Measurements from ENCODE around the gene PLK3. TPM values are rescaled to one million over a fixed set of nuclear protein-coding genes. Genes with fewer than 3 reads are reported as not detected.
"Not testable (repeated sequence)": the region's sequence is repeated elsewhere in the genome, so short reads cannot be mapped to it uniquely, and the experiment has no call there.

PLK3 gene
- total RNA-seq, 1 donor from 2014 or later, result 6.8 TPM

DNA sequence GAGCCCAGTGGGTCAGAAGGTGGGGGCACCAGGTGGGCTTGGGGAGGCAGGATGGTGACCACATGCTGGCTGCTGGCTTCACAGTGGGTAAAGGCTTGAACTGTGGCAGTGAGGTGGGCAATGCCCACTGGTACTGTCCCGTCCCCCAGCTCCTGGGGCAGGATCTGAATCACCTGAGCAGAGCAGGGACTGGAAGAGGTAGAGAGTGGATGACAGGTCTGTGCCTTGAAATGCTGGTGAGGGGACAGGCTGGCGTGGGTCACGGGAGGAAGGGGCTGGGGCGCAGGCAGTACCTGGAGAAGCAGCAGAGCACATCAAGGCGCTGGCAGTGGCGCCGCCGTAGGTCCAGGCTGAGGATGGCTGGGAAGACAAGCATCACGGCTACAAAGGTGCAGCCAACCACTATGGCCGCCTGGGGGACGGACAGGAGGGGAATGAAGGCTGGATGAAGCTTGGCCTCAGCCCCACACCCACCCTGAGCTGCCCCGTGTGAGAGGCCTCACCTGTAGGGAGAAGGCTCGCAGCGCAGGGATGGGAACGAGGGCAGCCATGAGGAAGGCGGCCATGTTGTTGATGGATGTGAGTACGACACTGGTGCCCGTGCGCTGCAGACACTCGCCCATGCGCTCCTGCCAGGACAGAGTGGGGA lies 27.9 kb downstream of the PLK3 start:
- Histone ChIP-seq H3K27me3 (ENCODE audit: control insufficient read depth in 3 of 3, insufficient read depth in 3 of 3, low read length in 3 of 3) (peaks cover 0 to 9% (median 2%) of the 10 kb centered on the region in 3 donors), H3K9ac (ENCODE audit: low read depth in 1 of 3, low read length in 3 of 3) (no peak overlapping the region), H3K4me3 (ENCODE audit: low read length in 3 of 3) (no peak overlapping the region), H3K27ac (ENCODE audit: low read depth, low read length) (no peak overlapping the region), H3K4me1 (ENCODE audit: control insufficient read depth in 3 of 3, insufficient read depth in 3 of 3, low read length in 3 of 3) (peaks cover 0 to 4% (median 3%) of the 10 kb centered on the region in 3 donors), H3K9me3 (ENCODE audit: control insufficient read depth in 3 of 3, low read length in 3 of 3) (no peaks in the 10 kb centered on the region), H3K36me3 (ENCODE audit: control insufficient read depth in 3 of 3, insufficient read depth in 3 of 3, low read length in 3 of 3) (peaks cover 0 to 1% (median 0%) of the 10 kb centered on the region in 3 donors)

DNA sequence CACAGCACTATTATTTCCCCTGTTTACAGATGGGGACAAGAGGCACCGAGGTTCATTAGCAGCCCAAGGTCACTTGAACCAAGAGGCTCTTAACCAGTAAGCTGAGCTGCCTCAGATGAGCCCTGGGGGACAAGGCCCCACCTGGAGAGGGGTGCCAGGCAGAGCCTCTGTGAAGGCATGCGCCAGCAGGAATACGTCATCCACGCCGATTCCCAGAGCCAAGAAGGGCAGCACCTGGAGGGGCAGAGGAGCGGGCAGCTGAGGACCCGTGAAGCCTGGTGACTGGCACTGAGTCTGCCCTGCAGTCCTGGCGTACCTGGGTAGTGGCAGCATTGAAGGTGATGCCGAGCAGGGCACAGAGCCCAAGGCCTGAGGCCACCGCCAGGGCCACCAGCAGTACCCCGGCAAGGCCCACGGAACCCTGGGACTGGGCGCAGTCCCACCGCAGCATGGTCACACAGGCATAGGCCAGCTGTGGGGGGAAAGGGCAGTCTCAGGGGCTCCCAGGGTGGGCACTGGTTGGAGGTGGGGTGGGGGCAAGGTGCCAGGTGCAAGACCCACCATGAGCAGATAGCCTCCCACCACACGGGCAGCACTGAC lies 28.8 kb downstream of the PLK3 start:
- H3K9me3 ChIP-seq (ENCODE audit: control insufficient read depth in 3 of 3, low read length in 3 of 3), result no peaks in the 10 kb centered on the region
- no peak overlapping the region for H3K9ac ChIP-seq (ENCODE audit: low read depth in 1 of 3, low read length in 3 of 3)
- H3K4me1 ChIP-seq (ENCODE audit: control insufficient read depth in 3 of 3, insufficient read depth in 3 of 3, low read length in 3 of 3), result peaks cover 0 to 4% (median 3%) of the 10 kb centered on the region in 3 donors
- peaks cover 0 to 1% (median 0%) of the 10 kb centered on the region in 3 donors for H3K36me3 ChIP-seq (ENCODE audit: control insufficient read depth in 3 of 3, insufficient read depth in 3 of 3, low read length in 3 of 3)
- H3K27me3 ChIP-seq (ENCODE audit: control insufficient read depth in 3 of 3, insufficient read depth in 3 of 3, low read length in 3 of 3), result peaks cover 0 to 9% (median 2%) of the 10 kb centered on the region in 3 donors
- H3K27ac ChIP-seq (ENCODE audit: low read depth, low read length), result no peak overlapping the region
- H3K4me3 ChIP-seq (ENCODE audit: low read length in 3 of 3), result no peak overlapping the region

DNA sequence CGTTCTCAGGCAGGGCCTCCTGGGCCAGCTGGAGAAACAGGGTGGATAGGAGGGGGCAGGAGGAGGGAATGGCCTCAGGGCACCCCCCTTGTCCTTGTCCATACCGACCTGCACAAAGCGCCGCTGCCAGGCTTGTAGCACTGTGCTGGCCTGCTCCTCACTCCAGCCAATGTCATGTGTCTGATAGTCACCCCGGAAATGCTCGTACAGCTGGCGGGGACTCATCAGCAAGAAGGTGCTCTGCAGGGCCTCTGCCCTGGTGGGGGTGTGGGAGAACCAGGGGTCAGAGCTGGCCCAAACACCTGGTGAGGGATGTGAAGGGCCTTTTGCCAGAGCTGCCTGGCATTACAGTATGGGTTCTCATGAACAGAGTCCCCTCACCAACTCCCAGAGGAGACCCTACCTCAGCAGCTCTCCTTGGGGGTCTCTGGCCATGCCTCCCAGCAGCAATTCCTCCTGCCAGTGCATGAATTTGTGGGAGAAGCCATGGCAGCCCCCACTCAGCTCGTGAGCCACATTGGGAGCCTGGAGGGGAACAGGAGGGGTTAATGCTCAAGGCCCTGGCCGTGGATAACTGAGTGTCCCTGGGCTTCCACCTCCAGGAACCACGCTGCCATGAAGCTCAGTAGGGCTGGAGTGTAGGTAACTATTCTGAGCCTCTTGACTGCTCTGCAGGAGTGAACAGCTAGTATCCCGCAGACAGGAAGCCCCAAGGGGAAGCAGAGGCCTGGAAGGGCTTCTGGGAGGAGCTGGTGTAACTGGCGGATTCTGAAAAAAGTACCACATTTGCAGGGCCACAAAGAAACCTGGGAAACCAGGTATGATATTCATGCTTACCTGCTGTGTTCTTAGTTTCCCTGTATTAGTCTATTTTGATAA lies 29.6 kb downstream of the PLK3 start:
- H3K9me3 ChIP-seq (ENCODE audit: control insufficient read depth in 3 of 3, low read length in 3 of 3), result no peaks in the 10 kb centered on the region
- H3K27ac ChIP-seq (ENCODE audit: low read depth, low read length), result no peak overlapping the region
- H3K4me3 ChIP-seq (ENCODE audit: low read length in 3 of 3), result no peak overlapping the region
- no peak overlapping the region for H3K9ac ChIP-seq (ENCODE audit: low read depth in 1 of 3, low read length in 3 of 3)
- H3K4me1 ChIP-seq (ENCODE audit: control insufficient read depth in 3 of 3, insufficient read depth in 3 of 3, low read length in 3 of 3), result peaks cover 0 to 4% (median 3%) of the 10 kb centered on the region in 3 donors
- peaks cover 0 to 1% (median 0%) of the 10 kb centered on the region in 3 donors for H3K36me3 ChIP-seq (ENCODE audit: control insufficient read depth in 3 of 3, insufficient read depth in 3 of 3, low read length in 3 of 3)
- peaks cover 0 to 9% (median 2%) of the 10 kb centered on the region in 3 donors for H3K27me3 ChIP-seq (ENCODE audit: control insufficient read depth in 3 of 3, insufficient read depth in 3 of 3, low read length in 3 of 3)

DNA sequence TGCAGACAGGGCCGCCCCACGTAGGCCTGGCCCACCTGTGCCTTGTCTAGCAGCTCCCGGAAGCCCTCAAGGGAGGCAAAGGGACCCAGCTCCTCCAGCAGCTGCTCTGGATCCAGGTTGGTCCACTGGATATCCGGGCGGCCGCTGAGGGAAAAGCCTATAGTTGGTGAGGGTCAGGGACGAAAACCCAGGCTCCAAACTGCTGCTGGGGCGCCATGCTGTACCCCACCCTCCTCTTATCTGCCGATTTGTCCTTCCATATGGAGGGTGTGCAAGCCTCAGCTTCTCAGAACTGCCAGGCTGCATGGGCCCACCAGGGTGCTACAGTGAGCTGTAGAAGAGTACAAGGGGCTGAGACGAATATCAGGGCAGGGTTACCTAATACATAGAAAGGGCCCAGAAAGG lies 30.7 kb downstream of the PLK3 start:
- peaks cover 0 to 1% (median 0%) of the 10 kb centered on the region in 3 donors for H3K36me3 ChIP-seq (ENCODE audit: control insufficient read depth in 3 of 3, insufficient read depth in 3 of 3, low read length in 3 of 3)
- no peak overlapping the region for H3K27ac ChIP-seq (ENCODE audit: low read depth, low read length)
- no peak overlapping the region for H3K4me3 ChIP-seq (ENCODE audit: low read length in 3 of 3)
- no peak overlapping the region for H3K9ac ChIP-seq (ENCODE audit: low read depth in 1 of 3, low read length in 3 of 3)
- H3K27me3 ChIP-seq (ENCODE audit: control insufficient read depth in 3 of 3, insufficient read depth in 3 of 3, low read length in 3 of 3), result peaks cover 0 to 9% (median 2%) of the 10 kb centered on the region in 3 donors
- H3K4me1 ChIP-seq (ENCODE audit: control insufficient read depth in 3 of 3, insufficient read depth in 3 of 3, low read length in 3 of 3), result peaks cover 4 to 7% (median 4%) of the 10 kb centered on the region in 3 donors
- no peaks in the 10 kb centered on the region for H3K9me3 ChIP-seq (ENCODE audit: control insufficient read depth in 3 of 3, low read length in 3 of 3)

DNA sequence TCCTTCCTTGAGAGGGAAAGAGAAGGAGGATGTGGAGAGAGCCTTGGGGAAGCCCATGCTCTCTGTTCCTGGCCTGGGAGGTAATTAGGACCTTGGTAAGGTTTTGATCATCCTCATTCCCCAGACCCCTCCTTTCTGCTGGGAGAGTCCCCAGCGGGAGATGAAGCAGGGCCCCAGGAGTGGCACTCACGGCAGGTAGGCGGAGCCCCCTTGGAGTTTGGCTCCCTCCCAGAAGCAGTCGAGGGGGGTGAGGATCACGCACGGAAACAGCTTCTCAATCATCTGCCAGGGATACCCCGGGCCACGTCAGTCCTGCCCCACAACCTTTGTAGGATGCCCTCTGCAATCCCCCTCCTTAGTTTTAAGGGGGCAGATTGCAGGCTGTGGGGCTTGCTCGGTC lies 31.3 kb downstream of the PLK3 start:
- Histone ChIP-seq H3K36me3 (ENCODE audit: control insufficient read depth in 3 of 3, insufficient read depth in 3 of 3, low read length in 3 of 3) (peaks cover 0 to 1% (median 0%) of the 10 kb centered on the region in 3 donors), H3K27me3 (ENCODE audit: control insufficient read depth in 3 of 3, insufficient read depth in 3 of 3, low read length in 3 of 3) (peaks cover 0 to 9% (median 2%) of the 10 kb centered on the region in 3 donors), H3K9me3 (ENCODE audit: control insufficient read depth in 3 of 3, low read length in 3 of 3) (no peaks in the 10 kb centered on the region), H3K27ac (ENCODE audit: low read depth, low read length) (no peak overlapping the region), H3K4me3 (ENCODE audit: low read length in 3 of 3) (no peak overlapping the region), H3K9ac (ENCODE audit: low read depth in 1 of 3, low read length in 3 of 3) (no peak overlapping the region), H3K4me1 (ENCODE audit: control insufficient read depth in 3 of 3, insufficient read depth in 3 of 3, low read length in 3 of 3) (peaks cover 2 to 6% (median 4%) of the 10 kb centered on the region in 3 donors)

DNA sequence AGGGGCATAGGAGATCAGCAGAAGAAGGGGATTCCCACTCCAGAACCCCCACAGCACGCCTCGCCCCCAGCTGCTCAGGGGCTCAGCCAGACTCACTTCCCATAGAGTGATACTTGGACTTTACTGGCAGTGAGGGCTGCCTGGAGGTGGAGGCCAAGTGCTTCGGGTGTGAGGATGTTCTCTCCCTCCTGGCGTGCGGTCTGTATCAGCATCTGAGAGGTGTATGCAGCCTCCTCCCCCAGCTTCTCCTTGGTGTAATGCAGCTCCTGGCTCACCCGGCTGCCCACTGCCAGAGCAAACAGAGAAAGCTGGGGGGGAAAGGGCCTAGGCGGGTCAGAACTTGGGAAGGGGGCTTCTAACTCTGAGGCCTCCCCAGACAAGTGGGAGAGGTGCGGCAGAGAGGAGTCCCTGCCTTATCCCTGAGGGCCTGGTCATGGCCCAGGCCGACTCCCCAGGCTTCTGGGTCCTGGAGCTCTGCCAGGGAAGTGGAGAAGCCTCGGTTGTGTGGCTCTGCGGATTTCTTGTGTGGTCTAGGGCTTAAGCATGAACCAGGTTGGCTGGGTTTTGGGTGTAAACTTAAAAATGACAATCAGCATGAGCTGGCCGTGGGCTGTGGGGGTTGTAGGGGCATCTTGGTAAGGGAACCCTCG lies 32.0 kb downstream of the PLK3 start:
- Histone ChIP-seq H3K36me3 (ENCODE audit: control insufficient read depth in 3 of 3, insufficient read depth in 3 of 3, low read length in 3 of 3) (peaks cover 0 to 1% (median 0%) of the 10 kb centered on the region in 3 donors), H3K27me3 (ENCODE audit: control insufficient read depth in 3 of 3, insufficient read depth in 3 of 3, low read length in 3 of 3) (peaks cover 0 to 9% (median 2%) of the 10 kb centered on the region in 3 donors), H3K4me1 (ENCODE audit: control insufficient read depth in 3 of 3, insufficient read depth in 3 of 3, low read length in 3 of 3) (peaks cover 2 to 6% (median 4%) of the 10 kb centered on the region in 3 donors), H3K9ac (ENCODE audit: low read depth in 1 of 3, low read length in 3 of 3) (no peak overlapping the region), H3K4me3 (ENCODE audit: low read length in 3 of 3) (no peak overlapping the region), H3K9me3 (ENCODE audit: control insufficient read depth in 3 of 3, low read length in 3 of 3) (no peaks in the 10 kb centered on the region), H3K27ac (ENCODE audit: low read depth, low read length) (no peak overlapping the region)

DNA sequence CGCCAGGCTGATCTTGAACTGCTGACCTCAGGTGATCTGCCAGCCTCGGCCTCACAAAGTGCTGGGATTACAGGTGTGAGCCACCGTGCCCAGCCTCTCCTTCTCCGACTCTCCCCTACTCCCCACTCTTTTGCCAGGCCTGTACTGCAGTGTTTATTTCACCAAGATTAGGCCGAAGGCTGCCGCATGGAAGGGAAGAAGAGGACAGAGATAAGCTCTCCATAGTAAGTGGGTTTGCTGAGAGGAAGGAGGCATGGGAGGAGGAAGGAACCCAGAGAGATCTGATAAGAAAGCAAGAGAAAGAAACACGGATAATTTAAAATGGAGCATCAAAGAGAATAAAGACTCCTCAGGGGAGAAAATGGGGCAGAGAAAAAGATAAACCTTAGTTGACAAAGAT lies 34.2 kb downstream of the PLK3 start:
- Histone ChIP-seq H3K36me3 (ENCODE audit: control insufficient read depth in 3 of 3, insufficient read depth in 3 of 3, low read length in 3 of 3) (no peaks in the 10 kb centered on the region), H3K27me3 (ENCODE audit: control insufficient read depth in 3 of 3, insufficient read depth in 3 of 3, low read length in 3 of 3) (peaks cover 0 to 9% (median 2%) of the 10 kb centered on the region in 3 donors), H3K9me3 (ENCODE audit: control insufficient read depth in 3 of 3, low read length in 3 of 3) (no peaks in the 10 kb centered on the region), H3K9ac (ENCODE audit: low read depth in 1 of 3, low read length in 3 of 3) (no peak overlapping the region), H3K4me3 (ENCODE audit: low read length in 3 of 3) (no peak overlapping the region), H3K27ac (ENCODE audit: low read depth, low read length) (no peak overlapping the region), H3K4me1 (ENCODE audit: control insufficient read depth in 3 of 3, insufficient read depth in 3 of 3, low read length in 3 of 3) (peaks cover 2 to 6% (median 4%) of the 10 kb centered on the region in 3 donors)

DNA sequence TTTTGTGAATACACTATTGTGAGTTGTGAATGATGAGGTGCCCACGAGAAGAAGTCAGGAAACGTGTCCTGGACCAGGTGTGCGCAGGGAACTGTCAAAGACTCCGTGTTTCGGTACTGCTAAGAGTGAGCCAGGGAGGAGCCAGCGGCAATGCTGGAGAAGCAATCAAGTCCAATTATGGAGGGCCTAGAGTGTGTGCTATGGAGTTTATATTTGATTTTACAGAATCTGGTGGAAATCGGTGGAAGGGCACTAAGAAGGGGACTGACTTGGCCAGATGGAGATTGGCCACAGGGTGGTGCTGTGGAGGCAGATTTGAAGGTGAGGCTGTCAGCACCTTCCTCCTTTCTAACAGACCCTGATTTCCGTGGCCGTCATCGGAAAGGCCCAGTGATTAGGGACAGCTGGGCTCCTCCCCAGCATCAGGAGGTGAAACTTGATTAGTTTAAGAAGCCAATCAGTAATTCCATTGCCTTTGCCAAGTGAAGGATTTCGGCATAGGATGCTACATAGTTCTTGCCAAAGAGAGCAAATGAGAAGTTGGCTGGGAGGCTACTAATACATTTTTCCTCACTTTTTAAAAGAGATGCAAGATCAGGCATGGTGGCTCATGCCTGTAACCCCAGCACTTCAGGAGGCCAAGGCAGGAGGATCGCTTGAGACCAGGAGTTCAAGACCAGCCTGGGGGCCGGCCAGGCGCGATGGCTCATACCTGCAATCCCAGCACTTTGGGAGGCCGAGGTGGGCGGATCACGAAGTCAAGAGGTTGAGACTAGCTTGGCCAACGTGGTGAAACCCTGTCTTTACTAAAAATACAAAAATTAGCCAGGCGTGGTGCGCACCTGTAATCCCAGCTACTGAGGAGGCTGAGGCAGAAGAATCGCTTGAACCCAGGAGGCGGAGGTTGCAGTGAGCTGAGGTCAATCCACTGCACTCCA lies 35.8 kb downstream of the PLK3 start:
- Histone ChIP-seq H3K36me3 (ENCODE audit: control insufficient read depth in 3 of 3, insufficient read depth in 3 of 3, low read length in 3 of 3) (no peaks in the 10 kb centered on the region), H3K27ac (ENCODE audit: low read depth, low read length) (no peak overlapping the region), H3K27me3 (ENCODE audit: control insufficient read depth in 3 of 3, insufficient read depth in 3 of 3, low read length in 3 of 3) (peaks cover 0 to 9% (median 2%) of the 10 kb centered on the region in 3 donors), H3K4me3 (ENCODE audit: low read length in 3 of 3) (peak overlapping the region in 1 of 3 donors; percentile 24), H3K4me1 (ENCODE audit: control insufficient read depth in 3 of 3, insufficient read depth in 3 of 3, low read length in 3 of 3) (peaks cover 2 to 6% (median 4%) of the 10 kb centered on the region in 3 donors), H3K9ac (ENCODE audit: low read depth in 1 of 3, low read length in 3 of 3) (peak overlapping the region in 1 of 3 donors; percentile 43), H3K9me3 (ENCODE audit: control insufficient read depth in 3 of 3, low read length in 3 of 3) (no peaks in the 10 kb centered on the region)

DNA sequence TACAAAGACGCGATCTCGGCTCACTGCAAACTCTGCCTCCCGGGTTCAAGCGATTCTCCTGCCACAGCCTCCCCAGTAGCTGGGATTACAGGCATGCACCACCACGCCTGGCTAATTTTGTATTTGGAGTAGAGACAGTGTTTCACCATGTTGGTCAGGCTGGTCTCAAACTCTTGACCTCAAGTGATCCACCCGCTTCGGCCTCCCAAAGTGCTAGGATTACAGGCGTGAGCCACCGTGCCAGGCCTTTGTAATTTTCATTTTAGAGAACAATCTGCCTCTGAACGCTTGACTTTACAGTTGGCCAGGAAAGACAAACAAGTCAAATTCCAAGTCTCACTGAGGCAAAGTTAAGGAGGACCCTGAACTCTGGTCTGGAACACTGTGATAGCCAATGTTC lies 38.1 kb downstream of the PLK3 start:
- not testable (repeated sequence) for H3K36me3 ChIP-seq (ENCODE audit: control insufficient read depth in 3 of 3, insufficient read depth in 3 of 3, low read length in 3 of 3); H3K9ac ChIP-seq (ENCODE audit: low read depth in 1 of 3, low read length in 3 of 3); H3K9me3 ChIP-seq (ENCODE audit: control insufficient read depth in 3 of 3, low read length in 3 of 3); H3K27me3 ChIP-seq (ENCODE audit: control insufficient read depth in 3 of 3, insufficient read depth in 3 of 3, low read length in 3 of 3); H3K4me1 ChIP-seq (ENCODE audit: control insufficient read depth in 3 of 3, insufficient read depth in 3 of 3, low read length in 3 of 3); H3K4me3 ChIP-seq (ENCODE audit: low read length in 3 of 3); H3K27ac ChIP-seq (ENCODE audit: low read depth, low read length)
